Body of pancreas (tissue), 4 donors: ENCODE results near the gene ANKRD33B. TPM values are rescaled to one million over a fixed set of nuclear protein-coding genes. Genes with fewer than 3 reads are reported as not detected.

Experiments used
- ATAC-seq: fragments of 150-250 bp; one replicate; pipeline ENCODE4 v1.9.1; 2016
- DNase-seq, 4 donors: peaks; one replicate each; pipeline ENCODE4 v3.0.0-alpha.2; 2019
- H3K27ac ChIP-seq, 4 donors: fragments of 200-600 bp; sonication (generic); 1 replicate in 3 of 4; 2 replicates in 1 of 4; pipeline versions ENCODE4 v1.5.1 to v1.6.1; 2016 to 2019; ENCODE audit warnings: mild to moderate bottlenecking in 1 of 4, mixed read lengths in 1 of 4, moderate library complexity in 1 of 4
- H3K27me3 ChIP-seq, 2 donors: fragments of 200-600 bp; sonication (generic); one replicate each; pipeline ENCODE4 v1.6.0; 2016; ENCODE audit warnings: mild to moderate bottlenecking in 1 of 2
- H3K36me3 ChIP-seq, 2 donors: fragments of 200-600 bp; sonication (generic); replicated peaks in 1 of 2; 2 replicates each; pipeline ENCODE4 v1.5.1; 2016; ENCODE audit warnings: low read depth in 2 of 2; ENCODE audit not compliant: insufficient read depth in 1 of 2
- H3K4me1 ChIP-seq: fragments of 200-600 bp; sonication (generic); one replicate; pipeline ENCODE4 v1.6.0; 2016
- H3K4me3 ChIP-seq, 2 donors: fragments of 200-600 bp; sonication (generic); 1 replicate in 1 of 2; 2 replicates in 1 of 2; pipeline ENCODE4 v1.5.1; 2016 to 2019
- H3K9me3 ChIP-seq, 3 donors: fragments of 200-600 bp; sonication (generic); 1 replicate in 2 of 3; 2 replicates in 1 of 3; pipeline ENCODE4 v1.5.1; 2016
- POLR2A ChIP-seq, 3 donors: fragments of 450-650 bp; IDR thresholded peaks; one replicate each; pipeline ENCODE4 v1.6.1; 2016; ENCODE audit warnings: antibody characterized with exemption in 3 of 3, mild to moderate bottlenecking in 2 of 3
- WGBS, 2 donors: methylation state at CpG; one replicate each; pipeline ENCODE4 v1.1.5; 2017; 5-methylcytosine and 5-hydroxymethylcytosine counted together
- intact Hi-C: fragments of 100-400 bp; cut with DNase I; formaldehyde crosslinking; loops from one replicate; pipeline ENCODE4 v1.15.1; 2023
- total RNA-seq, 2 donors: library from RNA; depleted of rRNA; stranded (reverse); fragments of >200 nt; gene quantifications; one replicate each; pipeline ENCODE4 v1.1.0, GENCODE V29; 2016
- TF ChIP-seq, protein P1 (sequence below), 7 experiments: fragments of 450-650 bp in 4 of 7; fragments of 200-600 bp in 3 of 7; sonication (generic) in 3 of 7; IDR thresholded peaks; one replicate each; pipeline ENCODE4 v1.5.1; 2016 to 2019; ENCODE audit warnings: antibody characterized with exemption in 7 of 7

The ANKRD33B gene
- total RNA-seq, 2 donors from 2014 or later: 2.3 to 3.9 TPM

DNA sequence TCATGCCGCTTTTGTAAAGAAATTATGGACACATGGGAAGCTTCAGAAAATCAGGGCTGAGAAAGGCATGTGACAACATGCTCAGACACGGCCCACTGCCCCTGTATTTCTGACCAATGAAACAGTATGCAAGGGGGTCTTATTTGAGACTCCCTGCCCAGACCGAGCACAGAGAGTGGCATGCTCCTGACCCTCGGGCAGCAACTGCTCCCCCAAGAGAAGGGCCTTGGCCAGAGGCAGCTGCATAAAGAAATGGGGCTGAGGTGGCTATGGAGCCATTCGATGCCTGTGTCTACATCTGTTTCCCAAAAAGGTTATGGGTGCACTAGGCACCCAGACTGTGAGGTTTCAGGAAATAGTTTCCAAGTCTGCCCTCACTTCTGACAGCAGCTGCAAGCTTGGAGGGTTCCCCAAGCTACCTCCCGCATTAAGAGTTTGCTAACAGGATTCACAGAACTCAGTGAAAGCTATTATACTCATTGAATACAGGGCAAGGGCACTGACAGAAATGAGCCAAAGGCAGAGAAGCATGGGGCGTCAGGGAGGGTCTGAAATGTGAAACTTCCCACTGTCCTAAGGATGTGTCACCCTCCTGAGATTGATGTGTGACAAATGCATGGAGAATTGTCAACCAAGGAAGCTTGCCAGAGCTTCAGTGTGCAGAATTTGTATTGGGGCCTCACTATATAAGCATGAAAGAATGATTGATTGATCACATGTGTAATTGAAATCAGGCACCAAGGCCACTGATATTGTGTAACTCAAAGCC is 102.8 kb downstream of the ANKRD33B start:
- no peak for ATAC-seq
- no peak for DNase-seq
- peaks cover 26% of the 10 kb centered on the region for H3K4me1 ChIP-seq
- H3K9me3 ChIP-seq: no peaks in the 10 kb centered on the region
- H3K27me3 ChIP-seq: no peaks in the 10 kb centered on the region
- no peak overlapping the region for H3K27ac ChIP-seq
- no peak for TF ChIP-seq POLR2A (IDR thresholded peaks at IDR 0.05)
- TF ChIP-seq, protein P1, sequence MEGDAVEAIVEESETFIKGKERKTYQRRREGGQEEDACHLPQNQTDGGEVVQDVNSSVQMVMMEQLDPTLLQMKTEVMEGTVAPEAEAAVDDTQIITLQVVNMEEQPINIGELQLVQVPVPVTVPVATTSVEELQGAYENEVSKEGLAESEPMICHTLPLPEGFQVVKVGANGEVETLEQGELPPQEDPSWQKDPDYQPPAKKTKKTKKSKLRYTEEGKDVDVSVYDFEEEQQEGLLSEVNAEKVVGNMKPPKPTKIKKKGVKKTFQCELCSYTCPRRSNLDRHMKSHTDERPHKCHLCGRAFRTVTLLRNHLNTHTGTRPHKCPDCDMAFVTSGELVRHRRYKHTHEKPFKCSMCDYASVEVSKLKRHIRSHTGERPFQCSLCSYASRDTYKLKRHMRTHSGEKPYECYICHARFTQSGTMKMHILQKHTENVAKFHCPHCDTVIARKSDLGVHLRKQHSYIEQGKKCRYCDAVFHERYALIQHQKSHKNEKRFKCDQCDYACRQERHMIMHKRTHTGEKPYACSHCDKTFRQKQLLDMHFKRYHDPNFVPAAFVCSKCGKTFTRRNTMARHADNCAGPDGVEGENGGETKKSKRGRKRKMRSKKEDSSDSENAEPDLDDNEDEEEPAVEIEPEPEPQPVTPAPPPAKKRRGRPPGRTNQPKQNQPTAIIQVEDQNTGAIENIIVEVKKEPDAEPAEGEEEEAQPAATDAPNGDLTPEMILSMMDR (IDR thresholded peaks at IDR 0.05): no peak
- H3K4me3 ChIP-seq: no peak overlapping the region
- intact Hi-C loops: no loop called here
- H3K36me3 ChIP-seq: no peaks in the 10 kb centered on the region
- 89 to 94% methylated on average over 6 to 7 of the region's 7 CpGs for WGBS, 2 donors

DNA sequence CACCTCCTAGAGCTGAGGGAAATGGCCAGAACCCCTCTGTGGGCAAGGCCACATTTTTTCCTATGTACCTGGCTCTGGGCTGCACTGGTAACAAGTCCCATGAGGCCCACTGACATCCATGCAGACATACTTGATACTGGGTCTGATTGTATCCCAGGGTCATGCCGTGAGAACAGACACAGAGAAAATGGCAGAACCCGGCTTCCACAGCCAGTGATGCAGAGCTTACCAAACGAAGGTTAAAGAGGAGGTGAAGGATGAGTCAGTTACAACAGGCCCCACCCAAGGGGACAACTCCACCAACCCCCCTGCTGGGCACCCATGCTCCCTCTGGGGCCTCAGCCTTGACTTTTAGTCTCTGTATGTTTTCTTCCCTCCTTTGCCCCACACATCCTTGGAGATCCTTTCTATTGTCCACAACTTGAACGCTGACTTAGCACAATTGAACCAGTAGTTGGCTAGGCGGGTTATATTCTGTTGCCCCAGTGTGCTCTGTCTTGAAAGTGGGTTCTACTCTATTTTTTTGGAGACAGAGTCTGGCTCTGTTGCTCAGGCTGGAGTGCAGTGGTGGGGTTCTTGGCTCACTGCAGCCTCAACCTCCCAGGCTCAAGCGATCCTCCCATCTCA is 103.7 kb downstream of the ANKRD33B start:
- DNase-seq (no peak), ATAC-seq (no peak)
- no peak for TF ChIP-seq POLR2A (IDR thresholded peaks at IDR 0.05)
- TF ChIP-seq, protein P1 (IDR thresholded peaks at IDR 0.05): no peak
- Histone ChIP-seq H3K4me3 (no peak overlapping the region), H3K4me1 (peaks cover 31% of the 10 kb centered on the region), H3K27me3 (no peaks in the 10 kb centered on the region), H3K36me3 (no peaks in the 10 kb centered on the region), H3K9me3 (no peaks in the 10 kb centered on the region), H3K27ac (no peak overlapping the region)
- WGBS, 2 donors: 80 to 88% methylated on average over 6 of the region's 6 CpGs
- intact Hi-C loops: no loop called here

DNA sequence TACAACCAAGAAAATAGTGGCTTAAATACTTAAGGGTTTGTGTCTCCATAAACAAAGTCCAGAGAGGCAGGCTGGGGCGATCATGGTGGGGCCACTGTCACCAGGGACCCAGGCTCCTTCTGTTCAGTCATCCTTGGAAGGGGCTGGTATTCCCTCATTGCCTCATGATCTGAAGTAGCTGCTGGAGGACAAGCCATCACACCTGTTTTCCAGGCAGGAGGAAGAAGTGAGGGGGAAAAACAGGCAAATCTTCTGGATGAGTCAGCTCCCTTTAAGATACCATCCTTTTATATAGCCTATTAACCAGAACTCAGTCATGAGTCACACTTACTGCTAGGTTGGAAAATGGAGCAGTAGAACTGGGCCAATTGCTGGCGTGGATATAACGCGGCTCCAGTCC is 104.8 kb downstream of the ANKRD33B start:
- TF ChIP-seq, protein P1 (IDR thresholded peaks at IDR 0.05): no peak
- TF ChIP-seq POLR2A (IDR thresholded peaks at IDR 0.05): no peak
- Histone ChIP-seq H3K36me3 (no peaks in the 10 kb centered on the region), H3K9me3 (no peaks in the 10 kb centered on the region), H3K4me1 (peaks cover 21% of the 10 kb centered on the region), H3K27me3 (no peaks in the 10 kb centered on the region), H3K27ac (no peak overlapping the region), H3K4me3 (no peak overlapping the region)
- DNase-seq (no peak), ATAC-seq (no peak)
- intact Hi-C loops: no loop called here
- 86 to 94% methylated on average over 4 of the region's 4 CpGs for WGBS, 2 donors

DNA sequence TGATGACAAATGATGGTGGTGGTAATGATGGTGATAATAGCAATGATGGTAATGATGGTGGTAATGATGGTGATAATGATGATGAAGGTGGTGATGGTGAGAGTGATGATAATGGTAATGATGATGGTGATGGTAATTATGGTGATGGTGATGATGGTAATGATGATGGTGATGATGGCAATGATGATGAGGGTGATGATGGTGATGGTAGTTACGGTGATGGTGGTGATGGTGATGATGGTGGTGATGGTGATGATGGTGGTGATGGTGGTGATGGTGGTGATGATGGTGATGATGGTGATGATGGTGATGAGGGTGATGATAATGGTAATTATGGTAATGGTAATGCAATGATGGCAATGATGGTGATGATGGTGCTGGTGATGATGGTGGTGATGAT is 106.1 kb downstream of the ANKRD33B start:
- Histone ChIP-seq H3K36me3 (no peaks in the 10 kb centered on the region), H3K9me3 (no peaks in the 10 kb centered on the region), H3K4me1 (peaks cover 13% of the 10 kb centered on the region), H3K4me3 (no peak overlapping the region), H3K27me3 (no peaks in the 10 kb centered on the region), H3K27ac (no peak overlapping the region)
- DNase-seq (no peak), ATAC-seq (no peak)
- no peak for TF ChIP-seq POLR2A (IDR thresholded peaks at IDR 0.05)
- TF ChIP-seq, protein P1 (IDR thresholded peaks at IDR 0.05): no peak
- 30 to 95% methylated on average over 1 of the region's 1 CpG for WGBS, 2 donors
- intact Hi-C loops: no loop called here
